Fibroblast of lung (primary cell): ENCODE results near the gene NLRP6. TPM values are rescaled to one million over a fixed set of nuclear protein-coding genes. Genes with fewer than 3 reads are reported as not detected.

Source experiments
- DNase-seq, 2 donors: peaks; one replicate each; pipeline versions ENCODE4 v3.0.0 to v3.0.0-alpha.2; 2010; ENCODE audit warnings: low read depth in 2 of 2
- H2AFZ ChIP-seq: 2 replicates; pipeline ENCODE4 v1.5.1; 2012; ENCODE audit warnings: low read length, control low read depth, inconsistent platforms
- H3K27ac ChIP-seq: 2 replicates; pipeline ENCODE4 v1.5.1; 2011; ENCODE audit warnings: low read length, control low read depth; ENCODE audit not compliant: insufficient read depth
- H3K27me3 ChIP-seq: 2 replicates; pipeline ENCODE4 v1.5.1; 2011; ENCODE audit warnings: mild to moderate bottlenecking, low read length; ENCODE audit not compliant: control insufficient read depth, insufficient read depth
- H3K36me3 ChIP-seq: 2 replicates; pipeline ENCODE4 v1.5.1; 2011; ENCODE audit warnings: low read length; ENCODE audit not compliant: control insufficient read depth, insufficient read depth
- H3K4me1 ChIP-seq: 2 replicates; pipeline ENCODE4 v1.5.1; 2011; ENCODE audit warnings: low read length; ENCODE audit not compliant: control insufficient read depth, insufficient read depth; ENCODE audit errors: extremely low read depth
- H3K4me2 ChIP-seq: 2 replicates; pipeline ENCODE4 v1.5.1; 2011; ENCODE audit warnings: low read length, control low read depth; ENCODE audit not compliant: insufficient read depth; ENCODE audit errors: extremely low read depth
- H3K4me3 ChIP-seq, 4 experiments: fragments of 200-600 bp in 1 of 4; sonication (generic) in 1 of 4; replicated peaks in 1 of 4; 2 replicates each; pipeline ENCODE4 v1.5.1; 2011 to 2016; ENCODE audit warnings: low read length in 4 of 4, low read depth in 3 of 4, mild to moderate bottlenecking in 3 of 4, control low read depth in 2 of 4, inconsistent platforms in 1 of 4, mixed read lengths in 1 of 4; ENCODE audit not compliant: insufficient read depth in 1 of 4; ENCODE audit errors: control extremely low read depth in 1 of 4
- H3K79me2 ChIP-seq: 2 replicates; pipeline ENCODE4 v1.5.1; 2012; ENCODE audit warnings: mild to moderate bottlenecking, low read length, inconsistent platforms; ENCODE audit not compliant: control insufficient read depth, insufficient read depth
- H3K9ac ChIP-seq: 2 replicates; pipeline ENCODE4 v1.5.1; 2011; ENCODE audit warnings: mild to moderate bottlenecking, low read length, control low read depth; ENCODE audit not compliant: insufficient read depth
- H3K9me3 ChIP-seq: 2 replicates; pipeline ENCODE4 v1.5.1; 2012; ENCODE audit warnings: low read depth, low read length; ENCODE audit not compliant: control insufficient read depth, insufficient read depth
- H4K20me1 ChIP-seq: 2 replicates; pipeline ENCODE4 v1.5.1; 2011; ENCODE audit warnings: low read length; ENCODE audit not compliant: control insufficient read depth, insufficient read depth; ENCODE audit errors: extremely low read depth
- EZH2 ChIP-seq: IDR thresholded peaks from 2 replicates; pipeline ENCODE4 v1.5.1; 2012; ENCODE audit warnings: low read length, control low read depth, mild to moderate bottlenecking; ENCODE audit errors: missing control alignments
- polyA plus RNA-seq, 2 donors: library from polyadenylated mRNA; depleted of rRNA in 1 of 2; stranded (reverse) in 1 of 2; unstranded in 1 of 2; fragments of >200 nt; gene quantifications; 2 replicates each; pipeline ENCODE4 v1.2.1, GENCODE V29; 2011 to 2012; ENCODE audit warnings: missing spikeins in 1 of 2
- total RNA-seq: library from RNA; depleted of rRNA; stranded (reverse); fragments of >200 nt; gene quantifications from 2 replicates; pipeline ENCODE4 v1.2.1, GENCODE V29; 2014
- TF ChIP-seq, protein P1 (sequence below), 2 donors: IDR thresholded peaks in 1 of 2; conservative IDR thresholded peaks in 1 of 2; 1 replicate in 1 of 2; 2 replicates in 1 of 2; pipeline ENCODE4 v1.5.1; 2011 to 2012; ENCODE audit warnings: low read length in 2 of 2, control low read depth in 1 of 2, inconsistent platforms in 1 of 2, low read depth in 1 of 2, mild to moderate bottlenecking in 1 of 2

The NLRP6 gene
- total and polyA plus RNA-seq, 2 donors (not counting 1 experiment from before 2014, with no cell fraction given), result not detected

DNA sequence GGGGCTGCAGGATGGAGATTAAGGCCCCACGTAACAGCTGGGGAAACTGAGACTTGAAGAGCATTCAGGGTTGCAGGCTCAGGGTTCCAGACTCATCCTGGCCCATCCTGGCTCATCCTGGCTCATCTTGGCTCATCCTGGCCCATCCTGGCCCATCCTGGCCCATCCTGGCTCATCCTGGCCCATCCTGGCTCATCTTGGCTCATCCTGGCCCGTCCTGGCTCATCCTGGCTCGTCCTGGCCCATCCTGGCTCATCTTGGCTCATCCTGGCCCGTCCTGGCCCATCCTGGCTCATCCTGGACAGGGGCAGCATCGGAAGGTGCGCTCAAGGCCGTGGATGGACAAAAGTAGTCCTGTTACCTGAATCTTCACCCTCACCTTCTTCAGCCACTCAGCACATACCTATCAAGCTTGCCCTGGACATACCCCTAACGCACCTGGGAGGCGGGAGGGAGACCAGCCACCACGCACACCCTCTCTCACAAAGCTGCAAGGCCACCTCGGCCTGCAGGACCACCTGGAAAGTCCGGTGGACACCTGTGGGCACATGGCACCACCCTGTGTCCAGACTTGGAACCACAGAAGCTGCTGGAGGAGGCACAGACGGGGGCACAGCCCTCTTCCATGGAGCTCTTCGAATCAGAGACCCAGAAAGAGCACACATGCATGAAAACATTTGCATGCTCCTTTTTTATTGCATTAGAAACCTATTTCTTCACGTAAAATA is 20.3 kb upstream of the NLRP6 start:
- H3K4me1 ChIP-seq, result no peaks in the 10 kb centered on the region

DNA sequence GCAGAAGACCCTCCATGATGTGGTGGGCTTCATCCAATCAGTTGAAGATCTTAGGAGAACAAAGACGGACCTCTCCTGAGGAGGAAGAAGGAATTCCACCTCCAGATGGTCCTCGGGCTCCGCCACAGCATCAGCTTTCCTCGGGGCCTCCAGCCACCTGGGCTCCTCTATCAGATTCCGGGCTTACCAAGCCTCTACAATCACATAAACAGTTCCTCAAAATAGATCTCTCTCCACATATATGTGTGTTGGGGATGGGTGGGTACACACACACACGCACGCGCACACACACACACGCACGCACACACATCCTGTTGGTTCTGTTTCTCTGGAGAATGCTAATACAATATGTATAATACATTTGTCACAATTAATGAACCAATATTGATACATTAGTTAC is 18.8 kb upstream of the NLRP6 start:
- Histone ChIP-seq H2AFZ (no peak overlapping the region), H3K9me3 (no peaks in the 10 kb centered on the region), H3K27ac (no peak overlapping the region), H3K4me1 (no peaks in the 10 kb centered on the region), H3K4me3 (no peak overlapping the region), H3K36me3 (no peaks in the 10 kb centered on the region), H3K27me3 (no peaks in the 10 kb centered on the region), H3K9ac (no peak overlapping the region), H4K20me1 (no peaks in the 10 kb centered on the region), H3K79me2 (no peaks in the 10 kb centered on the region), H3K4me2 (no peak overlapping the region)
- DNase-seq, result no peak
- TF ChIP-seq, protein P1, sequence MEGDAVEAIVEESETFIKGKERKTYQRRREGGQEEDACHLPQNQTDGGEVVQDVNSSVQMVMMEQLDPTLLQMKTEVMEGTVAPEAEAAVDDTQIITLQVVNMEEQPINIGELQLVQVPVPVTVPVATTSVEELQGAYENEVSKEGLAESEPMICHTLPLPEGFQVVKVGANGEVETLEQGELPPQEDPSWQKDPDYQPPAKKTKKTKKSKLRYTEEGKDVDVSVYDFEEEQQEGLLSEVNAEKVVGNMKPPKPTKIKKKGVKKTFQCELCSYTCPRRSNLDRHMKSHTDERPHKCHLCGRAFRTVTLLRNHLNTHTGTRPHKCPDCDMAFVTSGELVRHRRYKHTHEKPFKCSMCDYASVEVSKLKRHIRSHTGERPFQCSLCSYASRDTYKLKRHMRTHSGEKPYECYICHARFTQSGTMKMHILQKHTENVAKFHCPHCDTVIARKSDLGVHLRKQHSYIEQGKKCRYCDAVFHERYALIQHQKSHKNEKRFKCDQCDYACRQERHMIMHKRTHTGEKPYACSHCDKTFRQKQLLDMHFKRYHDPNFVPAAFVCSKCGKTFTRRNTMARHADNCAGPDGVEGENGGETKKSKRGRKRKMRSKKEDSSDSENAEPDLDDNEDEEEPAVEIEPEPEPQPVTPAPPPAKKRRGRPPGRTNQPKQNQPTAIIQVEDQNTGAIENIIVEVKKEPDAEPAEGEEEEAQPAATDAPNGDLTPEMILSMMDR (conservative IDR thresholded peaks at IDR 0.05 in 1 of 2, IDR thresholded peaks at IDR 0.05 in 1 of 2; ENCODE audit: low read depth in 1 of 2, low read length in 2 of 2), result no peak
- TF ChIP-seq EZH2, result no peak

More for the DNA sequence above, 20.3 kb upstream of the NLRP6 start:
- no peaks in the 10 kb centered on the region for H4K20me1 ChIP-seq
- H3K4me2 ChIP-seq, result no peak overlapping the region
- H3K36me3 ChIP-seq, result no peaks in the 10 kb centered on the region
- DNase-seq, result no peak
- H3K79me2 ChIP-seq, result no peaks in the 10 kb centered on the region
- no peak overlapping the region for H3K4me3 ChIP-seq
- no peaks in the 10 kb centered on the region for H3K27me3 ChIP-seq
- no peak overlapping the region for H3K27ac ChIP-seq
- no peak for TF ChIP-seq EZH2
- TF ChIP-seq, protein P1 (conservative IDR thresholded peaks at IDR 0.05 in 1 of 2, IDR thresholded peaks at IDR 0.05 in 1 of 2; ENCODE audit: low read depth in 1 of 2, low read length in 2 of 2), result no peak
- no peak overlapping the region for H3K9ac ChIP-seq
- H2AFZ ChIP-seq, result no peak overlapping the region
- H3K9me3 ChIP-seq, result no peaks in the 10 kb centered on the region

DNA sequence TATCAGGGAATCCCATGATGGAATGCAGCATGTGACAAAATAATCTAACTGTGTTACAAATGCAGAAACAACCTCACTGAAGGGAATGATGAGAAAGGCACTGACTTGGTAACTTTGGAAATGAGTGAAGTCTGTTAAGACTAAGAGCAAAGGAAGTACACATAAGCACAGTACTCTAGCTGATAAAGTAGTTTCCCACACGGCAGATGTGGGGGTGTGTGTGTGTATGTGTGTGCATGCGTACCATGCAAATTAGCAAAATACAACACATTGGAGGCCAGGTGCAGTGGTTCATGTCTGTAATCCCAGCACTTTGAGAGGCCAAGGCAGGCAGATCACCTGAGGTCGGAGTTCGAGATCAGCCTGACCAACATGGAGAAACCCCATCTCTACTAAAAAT is 16.6 kb upstream of the NLRP6 start:
- no peak overlapping the region for H2AFZ ChIP-seq
- no peak overlapping the region for H3K9ac ChIP-seq
- H3K4me3 ChIP-seq, result no peak overlapping the region
- H3K4me1 ChIP-seq, result no peaks in the 10 kb centered on the region
- no peaks in the 10 kb centered on the region for H3K36me3 ChIP-seq
- no peak for TF ChIP-seq EZH2
- TF ChIP-seq, protein P1 (conservative IDR thresholded peaks at IDR 0.05 in 1 of 2, IDR thresholded peaks at IDR 0.05 in 1 of 2; ENCODE audit: low read depth in 1 of 2, low read length in 2 of 2), result no peak
- no peak overlapping the region for H3K27ac ChIP-seq
- no peaks in the 10 kb centered on the region for H3K27me3 ChIP-seq
- no peak for DNase-seq
- H3K9me3 ChIP-seq, result no peaks in the 10 kb centered on the region
- no peaks in the 10 kb centered on the region for H3K79me2 ChIP-seq
- no peaks in the 10 kb centered on the region for H4K20me1 ChIP-seq
- H3K4me2 ChIP-seq, result no peak overlapping the region
